ENCODE data around the gene CCDC89. TPM values are rescaled to one million over a fixed set of nuclear protein-coding genes. Genes with fewer than 3 reads are reported as not detected.
"Not testable (repeated sequence)": the region's sequence is repeated elsewhere in the genome, so short reads cannot be mapped to it uniquely, and the experiment has no call there.

CCDC89 gene
- total RNA-seq, 6 experiments from 2014 or later: 1.7 to 3.5 (median 2.8) TPM

GRCh38 chr11:85658180-85658579, 27.8 kb downstream of the CCDC89 start:
- no peaks in the 10 kb centered on the region for H3K27me3 Mint-ChIP-seq (ENCODE audit: insufficient read depth)
- peaks cover 35% of the 10 kb centered on the region for H3K4me1 Mint-ChIP-seq (ENCODE audit: low read depth)
- H3K4me3 Mint-ChIP-seq: no peak overlapping the region
- H3K9me3 Mint-ChIP-seq: no peaks in the 10 kb centered on the region
- TF ChIP-seq CTCF (IDR thresholded peaks at IDR 0.05): no peak
- peaks cover 44% of the 10 kb centered on the region for H3K36me3 Mint-ChIP-seq (ENCODE audit: low read depth)
- H3K27ac Mint-ChIP-seq: no peak overlapping the region
- no peak for DNase-seq

GRCh38 chr11:85656777-85657176, 29.2 kb downstream of the CCDC89 start:
- Mint-ChIP-seq H3K9me3 (no peaks in the 10 kb centered on the region), H3K4me3 (no peak overlapping the region), H3K4me1 (ENCODE audit: low read depth) (peaks cover 35% of the 10 kb centered on the region), H3K27ac (no peak overlapping the region), H3K36me3 (ENCODE audit: low read depth) (peaks cover 37% of the 10 kb centered on the region), H3K27me3 (ENCODE audit: insufficient read depth) (no peaks in the 10 kb centered on the region)
- no peak for TF ChIP-seq CTCF (IDR thresholded peaks at IDR 0.05)
- no peak for DNase-seq

- Mint-ChIP-seq H3K4me1 (ENCODE audit: low read depth) (peaks cover 18% of the 10 kb centered on the region), H3K36me3 (ENCODE audit: low read depth) (peaks cover 14% of the 10 kb centered on the region)
- not testable (repeated sequence) for H3K4me3 Mint-ChIP-seq; H3K9me3 Mint-ChIP-seq; H3K27ac Mint-ChIP-seq; DNase-seq; H3K27me3 Mint-ChIP-seq (ENCODE audit: insufficient read depth)
Observed at GRCh38 chr11:85654343-85654742, 31.7 kb downstream of the CCDC89 start.

- Mint-ChIP-seq H3K27me3 (ENCODE audit: insufficient read depth) (no peaks in the 10 kb centered on the region; the same call in 1 of the 2 replicates), H3K4me1 (ENCODE audit: low read depth) (peaks cover 12% of the 10 kb centered on the region), H3K4me3 (no peak overlapping the region), H3K9me3 (no peaks in the 10 kb centered on the region; the same call in 1 of the 2 replicates), H3K27ac (no peak overlapping the region), H3K36me3 (ENCODE audit: low read depth) (peaks cover 6% of the 10 kb centered on the region)
- no peak for TF ChIP-seq CTCF (IDR thresholded peaks at IDR 0.05)
- no peak for DNase-seq
Observed at GRCh38 chr11:85652786-85653447, 33.1 kb downstream of the CCDC89 start.

GRCh38 chr11:85651118-85651517, 34.9 kb downstream of the CCDC89 start:
- H3K27ac Mint-ChIP-seq: no peak overlapping the region
- H3K4me3 Mint-ChIP-seq: no peak overlapping the region
- no peaks in the 10 kb centered on the region; the same call in 1 of the 2 replicates for H3K27me3 Mint-ChIP-seq (ENCODE audit: insufficient read depth)
- no peak for TF ChIP-seq CTCF (IDR thresholded peaks at IDR 0.05)
- H3K36me3 Mint-ChIP-seq (ENCODE audit: low read depth): peaks cover 8% of the 10 kb centered on the region
- H3K9me3 Mint-ChIP-seq: no peaks in the 10 kb centered on the region; the same call in 1 of the 2 replicates
- no peak for DNase-seq
- H3K4me1 Mint-ChIP-seq (ENCODE audit: low read depth): peaks cover 19% of the 10 kb centered on the region

- H3K9me3 Mint-ChIP-seq: no peaks in the 10 kb centered on the region; the same call in 1 of the 2 replicates
- H3K27me3 Mint-ChIP-seq (ENCODE audit: insufficient read depth): no peaks in the 10 kb centered on the region; the same call in 1 of the 2 replicates
- peak; percentile 73 for DNase-seq
- H3K27ac Mint-ChIP-seq: peak within 1 kb of the TSS; percentile 94
- peaks cover 8% of the 10 kb centered on the region; the same call in 1 of the 2 replicates for H3K36me3 Mint-ChIP-seq (ENCODE audit: low read depth)
- TF ChIP-seq CTCF (IDR thresholded peaks at IDR 0.05): no peak
- H3K4me3 Mint-ChIP-seq: peak within 1 kb of the TSS; percentile 96
- H3K4me1 Mint-ChIP-seq (ENCODE audit: low read depth): peaks cover 27% of the 10 kb centered on the region
Observed at GRCh38 chr11:85647604-85648299, 38.2 kb downstream of the CCDC89 start, which contains the start of gene TMEM126A. Gene TMEM126A, plus strand, starts transcription at chr11:85647967. Its CDS starts 2,289 bp downstream, at chr11:85650256.
